HepG2 (cell line): ENCODE results near the gene MLLT1. TPM values are rescaled to one million over a fixed set of nuclear protein-coding genes. Genes with fewer than 3 reads are reported as not detected.

Experiments used
- AFF4 ChIP-seq: sonication (generic); formaldehyde crosslinking; IDR thresholded peaks from 2 replicates; pipeline ENCODE4 v1.4.0; 2020; ENCODE audit warnings: missing genetic modification reagents
- BCLAF1 ChIP-seq: fragments of 450-650 bp; IDR thresholded peaks from 2 replicates; pipeline ENCODE4 v1.6.1; 2017; ENCODE audit warnings: mild to moderate bottlenecking
- GATAD2A ChIP-seq: IDR thresholded peaks from 2 replicates; pipeline ENCODE4 v1.6.1; 2016
- IRF9 ChIP-seq: sonication (generic); formaldehyde crosslinking; IDR thresholded peaks from 2 replicates; pipeline ENCODE4 v1.8.0; 2022; ENCODE audit warnings: missing genetic modification reagents, mild to moderate bottlenecking, borderline replicate concordance
- MTA1 ChIP-seq: sonication (generic); formaldehyde crosslinking; IDR thresholded peaks from 2 replicates; pipeline ENCODE4 v1.4.0; 2020; ENCODE audit warnings: missing genetic modification reagents, mild to moderate bottlenecking, borderline replicate concordance
- polyA plus RNA-seq, 8 experiments: library from polyadenylated mRNA; depleted of rRNA in 3 of 8; stranded (reverse) in 7 of 8; unstranded in 1 of 8; fragments of >200 nt; fragmentation: Illumina TruSeq in 4 of 8; extraction: Trizol in 4 of 8; gene quantifications; 2 replicates each; pipeline versions ENCODE4 v1.2.1 to v1.2.3, GENCODE V29; 2011 to 2016; ENCODE audit warnings: low read depth in 4 of 8, missing spikeins in 1 of 8, mixed read lengths in 1 of 8; ENCODE audit not compliant: insufficient read depth in 1 of 8
- total RNA-seq, 5 experiments: library from RNA; depleted of rRNA; stranded (reverse); fragments of >200 nt; fragmentation: Illumina TruSeq; extraction: Trizol; gene quantifications; 2 replicates each; pipeline ENCODE4 v1.2.3, GENCODE V29; 2016; ENCODE audit warnings: low read depth in 1 of 5

Gene MLLT1
- total and polyA plus RNA-seq, 2 of the 13 experiments (the other 11 are each of a cell fraction or from before 2014, with no cell fraction given), result 11.7 to 12.2 TPM

DNA sequence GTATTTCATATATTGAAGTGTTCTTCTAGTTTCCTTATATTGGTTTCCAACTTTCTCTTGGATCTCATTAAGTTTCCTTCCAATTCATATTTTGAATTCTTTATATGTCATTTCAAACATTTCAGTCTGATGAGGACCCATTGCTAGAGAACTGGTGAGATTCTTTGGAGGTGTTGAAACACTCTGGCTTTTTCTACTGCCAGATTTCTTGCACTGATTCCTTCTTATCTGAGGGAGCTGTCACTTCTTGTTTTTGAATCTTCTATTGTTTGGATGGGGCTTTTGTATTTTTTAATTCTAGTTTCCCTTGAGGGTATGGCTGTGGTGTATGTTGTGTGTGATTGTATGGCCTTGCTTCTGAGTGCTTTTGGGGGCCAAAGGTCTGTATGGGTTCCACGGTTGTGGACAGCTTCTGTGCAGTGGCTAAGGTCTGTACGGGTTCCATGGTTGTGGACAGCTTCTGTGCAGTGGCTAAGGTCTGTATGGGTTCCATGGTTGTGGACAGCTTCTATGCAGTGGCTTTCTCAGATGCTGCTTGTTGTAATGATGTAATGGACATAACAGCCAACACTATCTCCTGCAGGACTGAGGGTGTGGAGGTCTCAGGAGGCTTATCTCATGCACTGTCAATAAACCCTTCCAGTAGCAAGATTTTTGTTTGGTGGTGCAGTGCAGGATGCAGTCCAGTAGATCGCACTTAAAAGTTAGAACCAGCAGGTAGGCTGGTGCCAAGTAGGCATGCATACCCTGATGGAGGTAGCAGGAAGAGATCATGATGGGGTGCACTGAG lies 107.5 kb downstream of the MLLT1 start (continued):
- no peak for TF ChIP-seq MTA1
- TF ChIP-seq IRF9, result no peak
- TF ChIP-seq GATAD2A (CRISPR knock-in tag), result no peak
- TF ChIP-seq BCLAF1, result no peak
- TF ChIP-seq AFF4, result no peak
